ENCODE measurements around the gene GNL3.

GNL3 gene

DNA sequence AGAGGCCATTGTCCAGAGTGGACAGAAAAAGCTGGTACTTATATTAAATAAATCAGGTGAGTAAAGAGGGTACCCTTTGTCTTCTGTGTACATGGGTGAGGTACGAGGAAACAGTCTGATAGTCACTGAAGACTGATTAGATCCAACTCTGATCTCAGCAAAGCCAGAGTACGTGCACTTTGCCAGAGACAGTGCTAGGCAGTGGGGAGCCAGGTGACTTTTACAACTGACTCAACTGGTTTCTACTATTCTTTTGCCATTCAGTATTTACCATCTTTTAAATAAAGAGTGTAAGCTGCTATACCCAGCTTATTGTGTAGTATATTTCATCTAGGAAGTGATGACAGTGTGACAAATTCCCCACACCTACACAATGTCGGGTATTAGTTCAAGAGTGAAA is 3.3 kb downstream of the GNL3 start:
- no peak for DNase-seq

DNA sequence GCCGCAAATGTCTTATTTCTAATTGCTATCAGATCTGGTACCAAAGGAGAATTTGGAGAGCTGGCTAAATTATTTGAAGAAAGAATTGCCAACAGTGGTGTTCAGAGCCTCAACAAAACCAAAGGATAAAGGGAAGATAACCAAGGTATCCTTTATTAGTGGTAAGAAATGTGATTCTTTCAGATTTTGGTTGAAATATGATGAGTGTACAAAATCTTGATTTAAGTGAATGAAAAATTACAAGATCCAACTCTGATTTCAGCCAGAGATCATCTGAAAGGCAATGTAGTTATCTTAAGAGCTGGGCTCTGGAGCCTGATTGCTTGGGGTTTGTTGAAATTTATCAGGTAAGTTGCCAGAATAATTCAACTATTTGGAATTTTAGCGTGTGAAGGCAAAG is 4.7 kb downstream of the GNL3 start:
- DNase-seq, result no peak

DNA sequence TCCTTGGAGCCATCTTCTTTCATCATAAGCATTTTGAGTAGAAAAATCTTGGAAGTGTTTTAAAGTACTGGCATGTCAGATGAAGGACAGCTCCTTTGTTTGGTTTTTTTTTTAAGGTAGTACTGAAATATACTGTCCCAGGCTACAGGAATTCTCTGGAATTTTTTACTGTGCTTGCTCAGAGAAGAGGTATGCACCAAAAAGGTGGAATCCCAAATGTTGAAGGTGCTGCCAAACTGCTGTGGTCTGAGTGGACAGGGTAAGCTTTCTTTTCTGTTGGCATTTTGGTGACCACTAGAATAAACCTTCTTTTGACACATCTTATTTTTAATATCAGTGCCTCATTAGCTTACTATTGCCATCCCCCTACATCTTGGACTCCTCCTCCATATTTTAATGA is 7.2 kb downstream of the GNL3 start:
- DNase-seq, result no peak

DNA sequence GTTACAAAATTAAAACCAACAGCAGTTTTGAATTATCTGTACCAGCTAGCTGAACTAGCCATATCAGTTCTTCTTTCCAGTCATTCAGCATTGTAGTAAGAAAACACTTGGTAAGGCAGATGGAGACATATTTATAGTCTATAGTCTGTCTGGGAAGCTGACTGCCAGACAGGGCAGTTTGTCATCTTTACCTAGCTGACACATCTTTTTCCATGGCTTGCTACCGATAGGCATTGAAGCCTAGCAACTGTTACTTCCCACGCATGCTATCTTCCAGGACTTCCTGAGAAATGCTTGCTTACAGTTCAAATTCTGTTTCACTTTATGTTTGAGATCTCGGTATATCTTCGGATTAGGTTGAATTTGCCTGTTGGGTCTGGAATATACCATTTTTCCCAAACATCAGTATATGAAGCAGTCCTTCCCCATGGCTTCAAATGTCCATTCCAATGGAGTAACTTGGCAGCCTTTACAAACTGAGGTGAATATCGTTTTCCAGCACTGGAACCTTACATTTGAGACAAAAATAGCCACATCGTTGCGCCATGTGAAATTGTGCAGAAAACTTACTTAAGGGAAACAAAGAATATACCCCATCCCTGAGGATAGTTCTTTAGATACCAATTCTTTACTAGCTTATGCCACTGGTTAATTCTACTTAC is 8.8 kb downstream of the GNL3 start:
- no peak for DNase-seq

DNA sequence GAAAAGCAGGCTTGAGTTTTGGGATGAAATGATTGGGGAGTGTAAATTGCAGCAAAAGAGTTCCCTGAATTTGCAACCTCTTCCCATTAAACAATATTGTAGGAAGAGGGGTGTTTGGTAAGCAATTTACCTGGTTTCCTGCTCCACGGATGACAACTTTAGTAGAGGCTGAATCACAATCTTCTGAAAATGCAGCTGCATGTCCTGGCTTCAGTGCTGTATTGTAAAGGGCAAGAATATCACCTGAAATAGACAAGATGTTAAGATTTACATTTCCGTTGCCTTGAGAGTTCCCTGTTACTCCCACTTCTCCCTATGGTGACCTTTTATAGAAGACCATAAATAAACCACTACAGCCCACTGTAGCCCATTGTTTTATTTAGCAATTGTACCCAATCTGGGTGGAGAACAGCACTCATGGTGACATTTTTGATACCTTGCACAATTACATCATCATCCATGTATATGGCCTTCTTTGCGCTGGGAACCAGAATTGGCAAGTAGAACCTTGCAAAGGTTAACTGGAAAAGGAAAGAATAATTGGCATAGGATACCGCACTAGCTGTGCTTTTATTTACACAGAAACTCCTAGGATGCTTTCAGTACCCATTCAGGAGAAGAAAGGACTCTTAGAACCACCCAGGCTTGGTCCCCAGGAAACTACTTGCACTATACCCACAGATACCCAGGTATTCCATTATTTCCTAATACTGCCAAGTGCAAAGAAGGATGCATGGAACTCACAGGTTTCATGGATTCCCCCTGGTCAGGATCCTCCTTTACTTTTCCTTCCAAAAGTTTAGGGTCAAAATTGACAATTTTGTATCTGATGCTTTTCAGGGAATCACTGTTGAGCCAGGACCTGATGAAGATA is 10.2 kb downstream of the GNL3 start:
- DNase-seq, result no peak

DNA sequence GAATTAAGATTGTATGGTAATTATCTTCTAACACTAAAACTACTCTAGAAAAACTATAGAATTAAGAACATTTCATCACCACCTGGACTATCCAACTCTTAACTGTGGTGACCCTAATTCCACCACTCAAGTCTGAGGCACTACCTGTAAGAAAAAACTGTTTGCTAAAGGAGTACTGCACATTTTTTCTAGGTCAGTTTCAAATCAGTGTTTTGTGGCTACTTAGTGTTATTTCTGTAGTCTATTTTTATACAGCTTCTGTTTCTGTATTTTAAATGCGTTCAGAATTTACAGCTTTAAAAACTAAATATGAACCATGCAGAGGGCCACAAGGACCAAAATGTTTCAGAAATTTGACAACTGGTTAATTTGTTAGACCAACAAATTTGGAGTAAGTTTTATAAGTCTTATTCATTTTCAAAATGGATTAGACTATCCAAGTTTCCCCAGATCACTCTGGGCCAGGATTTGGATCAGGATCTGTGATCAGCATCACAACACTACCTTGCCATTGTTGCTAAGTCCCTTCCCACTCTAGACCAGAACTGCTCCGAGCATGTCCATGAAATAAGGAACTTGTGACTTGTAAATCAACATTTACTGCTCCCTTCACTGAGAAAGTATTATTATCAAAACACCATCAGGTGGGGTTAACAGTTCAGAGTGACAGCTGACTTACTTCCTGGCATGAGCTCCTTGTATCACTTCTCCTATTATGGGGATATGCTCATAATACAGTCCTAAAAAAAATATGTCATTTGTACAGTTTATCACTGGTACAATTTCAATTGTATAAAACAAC is 11.2 kb downstream of the GNL3 start:
- no peak for DNase-seq

DNA sequence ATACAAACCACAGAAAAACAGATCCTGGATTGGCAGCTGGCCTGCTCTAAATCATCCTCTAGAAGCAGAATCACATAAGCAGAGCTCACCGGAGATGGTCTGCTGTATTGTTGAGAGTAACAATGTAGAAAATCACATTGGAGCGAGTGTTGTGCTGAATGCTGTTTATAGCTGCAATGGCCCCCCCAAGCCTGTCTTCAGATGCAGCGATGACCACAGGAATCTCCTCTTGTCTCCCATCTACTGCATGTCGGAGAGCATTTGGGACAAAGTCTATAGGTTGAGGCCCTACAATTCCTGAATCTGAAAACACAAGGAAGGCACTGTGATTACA is 11.8 kb downstream of the GNL3 start:
- DNase-seq, result no peak

DNA sequence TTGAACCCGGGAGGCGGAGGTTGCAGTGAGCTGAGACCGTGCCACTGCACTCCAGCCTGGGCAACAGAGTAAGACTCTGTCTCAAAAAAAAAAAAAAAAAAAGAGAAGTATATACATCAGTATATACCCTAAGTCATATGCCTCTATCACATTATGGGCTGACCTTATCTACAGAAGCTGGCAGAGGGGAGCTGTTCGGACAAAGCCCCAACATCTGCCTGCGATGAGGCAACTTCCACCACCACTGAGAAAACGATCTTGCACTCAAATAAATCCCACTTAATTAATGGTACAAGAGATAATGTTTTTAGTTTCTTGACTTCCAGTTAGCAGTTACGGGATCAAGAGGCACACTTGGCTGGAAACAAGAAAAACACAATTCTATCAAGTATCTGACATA is 17.5 kb downstream of the GNL3 start:
- DNase-seq, result no peak

DNA sequence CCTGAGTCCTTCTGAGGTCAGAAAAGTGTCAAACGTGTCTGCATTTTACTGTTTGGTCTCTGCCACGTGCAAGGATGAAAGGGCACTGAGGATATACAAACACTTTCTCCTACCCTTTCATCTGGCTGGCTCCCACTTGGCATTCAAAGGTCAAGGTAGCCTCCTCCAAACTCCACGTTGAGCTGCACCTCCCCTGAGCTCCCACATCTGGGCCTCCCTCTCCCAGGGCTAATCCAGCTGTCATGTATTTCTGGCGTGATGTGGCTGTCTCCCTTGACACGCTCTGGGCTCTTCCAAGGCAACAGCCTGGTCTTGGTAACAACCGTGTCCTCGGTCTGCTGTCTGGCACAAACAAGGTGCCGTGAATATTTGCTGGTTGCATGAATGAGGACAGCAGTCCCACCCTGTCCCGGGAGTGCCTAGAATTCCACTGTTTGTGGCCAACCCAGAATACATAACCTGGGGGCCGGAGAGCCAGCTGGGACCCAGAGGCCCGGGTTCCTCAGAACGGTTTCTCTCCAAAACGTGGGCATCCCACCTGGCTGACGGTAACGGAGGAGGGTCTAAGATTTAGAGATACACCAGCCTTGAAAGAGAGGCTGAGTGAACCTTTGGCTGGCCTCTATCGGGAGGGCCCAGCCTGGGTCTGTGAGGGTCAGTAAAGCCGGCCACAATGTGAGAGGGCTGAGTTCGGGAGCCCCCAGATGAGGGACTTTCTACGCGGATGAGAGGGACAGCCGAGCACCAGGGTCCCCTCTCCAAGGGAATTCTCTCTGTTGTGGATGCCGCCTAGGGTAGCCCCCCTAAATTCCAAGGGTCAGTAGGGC is 19.0 kb downstream of the GNL3 start:
- DNase-seq, result peak; percentile 27

DNA sequence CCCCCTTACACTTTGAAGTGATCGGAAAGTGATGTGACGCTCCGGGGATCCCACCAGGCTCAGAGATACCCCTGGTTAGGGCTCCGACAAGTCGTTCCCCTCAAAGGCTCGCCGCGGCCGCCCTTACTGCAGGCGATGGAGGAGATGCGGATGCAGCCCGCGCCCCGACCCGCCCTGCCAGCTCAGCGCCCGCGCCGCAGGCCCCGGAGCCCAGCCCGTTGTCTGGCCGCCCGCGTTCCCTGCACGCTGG is 19.5 kb downstream of the GNL3 start:
- DNase-seq, result no peak

DNA sequence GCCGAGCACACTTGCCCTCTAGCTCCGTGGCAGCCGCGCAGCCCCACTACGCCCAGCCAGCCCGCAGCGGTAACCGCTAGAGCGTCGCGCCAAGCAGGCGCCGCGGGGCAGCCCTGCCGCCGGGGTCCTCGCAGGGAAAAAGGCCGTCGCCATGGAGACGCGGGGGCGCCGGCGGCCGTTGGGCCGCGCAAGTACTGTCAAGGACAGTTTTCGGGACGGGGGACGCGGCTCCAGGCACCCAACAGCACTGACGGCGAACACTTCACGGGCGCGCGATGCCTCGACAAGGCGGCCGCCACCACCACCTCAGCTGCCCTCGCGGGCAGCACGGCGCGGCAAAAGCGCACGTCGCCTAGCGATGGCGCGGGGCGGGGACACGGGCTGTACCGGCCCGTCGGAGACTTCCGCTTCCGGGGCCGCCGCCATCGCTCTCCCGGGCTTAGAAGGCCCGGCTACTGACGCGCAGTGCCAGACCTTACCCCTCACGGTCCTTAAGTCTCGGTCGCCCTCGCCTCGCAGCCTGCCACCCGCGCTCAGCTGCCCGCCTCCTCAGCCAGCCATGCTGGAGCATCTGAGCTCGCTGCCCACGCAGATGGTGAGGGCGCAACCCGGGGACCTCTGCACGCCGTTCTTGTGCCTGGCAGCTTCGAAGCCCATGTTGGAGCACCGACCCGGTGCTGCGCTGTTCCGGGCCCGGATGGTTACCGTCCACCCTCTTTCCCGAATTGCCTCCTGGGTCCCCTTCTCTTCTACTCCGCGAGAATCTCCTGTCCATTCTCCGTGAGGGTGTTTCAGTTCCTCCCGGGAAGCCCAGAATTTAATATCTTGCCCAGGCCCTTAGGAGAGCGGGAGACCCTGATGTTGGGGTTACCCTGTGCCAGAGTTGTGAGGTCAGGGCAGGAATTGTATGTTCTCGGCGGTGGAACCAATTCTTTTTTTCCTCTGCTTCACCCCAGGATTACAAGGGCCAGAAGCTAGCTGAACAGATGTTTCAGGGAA is 20.2 kb downstream of the GNL3 start, which contains the start of the genes GLT8D1 and SPCS1:
GLT8D1 (minus strand) TSS at position 104 of the 999 bp plus-strand sequence. CDS start 5,331 bp downstream, outside the sequence.
SPCS1 (plus strand) TSS at position 419 of the 999 bp plus-strand sequence; CDS start at position 560, 141 bp downstream.
- DNase-seq, result peak; percentile 84

DNA sequence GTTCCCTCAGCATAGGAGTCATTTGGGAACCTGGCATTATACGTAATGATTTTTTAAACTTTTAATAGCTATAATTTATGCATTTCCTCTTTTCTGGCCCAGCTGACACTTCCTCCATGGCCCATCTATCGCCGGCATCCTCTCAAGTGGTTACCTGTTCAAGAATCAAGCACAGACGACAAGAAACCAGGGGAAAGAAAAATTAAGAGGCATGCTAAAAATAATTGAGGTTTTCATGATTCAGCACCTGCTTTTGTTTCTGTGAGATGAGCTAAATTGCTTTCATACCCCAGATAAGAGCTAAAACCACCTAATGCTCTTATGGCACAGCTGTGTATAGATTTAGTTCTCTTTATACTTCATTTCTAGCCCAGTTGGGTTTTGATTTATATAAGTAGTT is 21.8 kb downstream of the GNL3 start:
- DNase-seq, result no peak

DNA sequence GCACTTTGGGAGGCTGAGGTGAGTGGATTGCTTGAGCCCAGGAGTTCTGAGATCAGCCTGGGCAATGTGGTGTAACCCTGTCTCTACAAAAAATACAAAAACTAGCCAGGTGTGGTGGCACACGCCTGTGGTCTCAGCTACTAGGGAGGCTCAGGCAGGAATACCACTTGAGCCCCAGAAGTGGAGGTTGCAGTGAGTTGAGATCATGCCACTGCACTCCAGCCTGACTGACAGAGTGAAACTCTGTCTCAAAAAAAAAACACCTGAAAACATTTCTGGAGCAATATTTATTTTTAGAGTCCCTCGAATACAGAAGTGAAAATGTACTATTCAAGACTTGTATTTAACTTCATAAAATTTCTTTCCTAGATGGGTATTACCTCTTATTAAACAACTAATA is 24.7 kb downstream of the GNL3 start:
- DNase-seq, result no peak

DNA sequence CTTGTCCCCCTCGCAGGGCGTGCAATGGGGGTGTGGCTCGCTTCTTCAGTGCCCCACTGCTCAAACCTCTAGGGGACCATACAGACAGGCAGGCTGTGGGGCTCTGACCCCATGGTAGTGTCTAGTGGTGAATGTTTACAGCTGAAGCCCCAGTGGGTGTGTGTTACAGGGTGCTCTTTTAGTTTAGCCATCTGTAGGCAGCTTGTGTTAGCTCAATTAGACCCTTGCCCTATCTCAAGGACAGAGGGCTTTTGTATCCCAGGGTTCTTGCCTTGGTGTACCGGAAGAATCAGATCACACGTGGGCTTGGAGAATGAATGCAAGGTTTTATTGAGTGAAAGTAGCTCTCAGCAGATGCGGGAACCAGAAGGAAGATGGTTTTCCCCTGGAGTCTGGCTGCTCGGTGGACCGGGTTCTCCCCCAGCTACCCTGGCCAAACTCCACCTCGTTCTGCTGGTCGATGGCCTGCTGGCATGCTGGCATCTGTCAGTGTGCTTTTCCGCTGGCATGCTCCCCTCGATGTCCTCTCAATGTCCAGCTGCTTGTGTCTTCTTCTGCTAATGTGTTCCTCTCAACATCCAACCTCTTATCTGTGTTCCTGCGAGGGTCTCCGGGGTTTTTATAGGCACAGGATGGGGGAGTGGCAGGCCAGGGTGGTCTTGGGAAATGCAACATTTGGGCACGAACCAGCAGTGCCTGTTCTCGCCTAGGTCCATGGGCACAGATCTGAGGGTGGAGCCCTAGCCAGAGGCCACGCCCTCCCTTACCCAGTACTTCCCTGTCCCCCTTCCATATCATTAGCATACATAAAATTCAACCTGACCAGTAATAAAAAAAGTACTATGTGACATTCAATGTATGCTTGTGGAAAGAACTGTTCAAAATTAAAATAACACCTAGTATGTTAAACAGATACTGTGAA is 26.7 kb downstream of the GNL3 start:
- DNase-seq, result no peak

DNA sequence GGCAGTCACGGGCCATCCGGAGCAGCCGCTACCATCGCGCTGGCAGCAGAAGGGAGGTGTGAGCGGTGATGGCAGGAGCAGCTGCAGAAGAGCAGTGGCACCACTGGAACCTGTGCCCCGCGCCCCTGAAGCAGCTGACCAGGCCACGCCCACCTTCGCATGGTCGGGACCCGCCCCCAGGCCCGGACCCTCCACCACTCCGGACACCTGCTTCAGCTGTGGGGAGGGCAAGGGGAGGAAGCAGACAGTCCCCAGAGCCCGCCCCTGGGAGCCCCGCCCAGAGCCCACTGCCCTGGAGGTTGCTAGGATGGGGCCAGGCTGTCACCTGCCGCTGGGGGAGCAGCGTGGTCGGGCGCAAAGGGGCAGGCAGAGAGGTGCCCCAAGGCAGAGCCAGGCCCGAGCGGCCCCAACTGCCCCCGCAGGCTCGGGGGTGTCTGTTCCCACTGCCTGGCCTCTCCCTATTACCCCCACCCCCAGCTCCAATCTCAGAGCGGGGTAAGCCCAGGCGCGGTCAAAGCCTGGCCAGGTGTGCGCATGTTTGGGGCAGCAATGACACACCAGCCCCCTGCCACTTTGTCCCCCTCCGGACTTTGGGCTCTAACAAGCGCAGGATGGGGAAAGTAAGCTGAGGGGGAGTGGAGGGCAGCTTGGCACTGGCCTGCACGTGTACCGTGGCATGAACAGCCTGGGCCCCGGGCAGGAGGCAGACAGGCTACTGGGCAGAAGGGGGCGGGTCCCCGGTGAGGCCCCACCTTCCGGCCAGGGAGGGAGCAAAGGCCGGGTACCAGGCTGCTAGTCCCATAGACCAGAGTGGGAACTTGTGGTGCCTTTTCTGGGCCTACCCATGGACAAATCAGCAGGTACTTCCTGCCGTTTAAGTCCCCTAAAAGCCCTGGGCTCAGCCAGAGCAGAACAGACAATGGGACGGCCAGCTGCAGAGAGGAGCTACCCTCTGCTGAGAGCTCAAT is 28.8 kb downstream of the GNL3 start:
- no peak for DNase-seq

DNA sequence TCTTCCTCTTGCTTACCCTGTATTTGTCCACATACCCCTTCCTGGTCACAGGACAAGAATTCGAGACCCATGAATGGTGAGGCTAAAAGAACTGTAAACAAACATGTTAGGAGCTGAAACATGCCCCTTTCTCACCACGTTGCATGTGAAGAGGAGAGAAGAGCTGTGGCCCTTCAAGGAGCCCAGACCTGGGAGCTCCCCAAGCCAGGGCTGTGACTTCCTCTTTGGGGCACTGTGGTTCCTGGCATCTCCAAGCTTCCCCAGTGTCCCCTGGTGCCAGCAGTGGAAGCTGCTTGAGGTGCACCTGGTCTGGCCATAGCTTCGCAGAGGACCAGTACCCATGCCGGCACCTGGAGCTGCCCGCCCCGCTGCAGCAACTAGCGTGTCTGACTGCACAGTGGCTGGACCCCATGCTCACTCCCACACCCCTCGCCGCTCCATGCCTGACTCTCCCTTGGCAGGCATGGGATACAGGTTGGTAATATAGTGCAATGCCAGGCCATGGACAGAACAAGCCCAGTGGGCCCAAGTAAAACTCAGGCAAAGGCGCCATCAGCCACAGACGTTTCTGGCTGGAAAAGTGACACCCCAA is 30.0 kb downstream of the GNL3 start:
- DNase-seq, result no peak

DNA sequence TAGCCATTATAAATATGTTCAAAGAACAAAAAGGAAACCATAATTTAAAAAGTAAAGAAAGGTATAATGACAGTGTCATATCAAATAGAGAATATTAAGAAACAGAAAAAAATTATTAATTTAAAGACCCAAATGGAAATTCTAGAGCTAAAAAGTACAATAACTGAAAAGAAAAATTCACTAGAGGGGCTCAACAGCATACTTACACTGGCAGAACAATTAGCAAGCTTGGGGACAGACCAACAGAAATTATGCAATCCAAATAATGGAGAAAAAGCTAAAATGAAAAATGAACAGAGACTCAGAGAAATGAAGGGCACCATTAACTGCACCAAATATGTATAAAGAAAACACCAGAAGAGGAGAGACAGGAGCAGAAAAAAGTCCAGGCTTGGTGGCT is 33.8 kb downstream of the GNL3 start:
- DNase-seq, result no peak

DNA sequence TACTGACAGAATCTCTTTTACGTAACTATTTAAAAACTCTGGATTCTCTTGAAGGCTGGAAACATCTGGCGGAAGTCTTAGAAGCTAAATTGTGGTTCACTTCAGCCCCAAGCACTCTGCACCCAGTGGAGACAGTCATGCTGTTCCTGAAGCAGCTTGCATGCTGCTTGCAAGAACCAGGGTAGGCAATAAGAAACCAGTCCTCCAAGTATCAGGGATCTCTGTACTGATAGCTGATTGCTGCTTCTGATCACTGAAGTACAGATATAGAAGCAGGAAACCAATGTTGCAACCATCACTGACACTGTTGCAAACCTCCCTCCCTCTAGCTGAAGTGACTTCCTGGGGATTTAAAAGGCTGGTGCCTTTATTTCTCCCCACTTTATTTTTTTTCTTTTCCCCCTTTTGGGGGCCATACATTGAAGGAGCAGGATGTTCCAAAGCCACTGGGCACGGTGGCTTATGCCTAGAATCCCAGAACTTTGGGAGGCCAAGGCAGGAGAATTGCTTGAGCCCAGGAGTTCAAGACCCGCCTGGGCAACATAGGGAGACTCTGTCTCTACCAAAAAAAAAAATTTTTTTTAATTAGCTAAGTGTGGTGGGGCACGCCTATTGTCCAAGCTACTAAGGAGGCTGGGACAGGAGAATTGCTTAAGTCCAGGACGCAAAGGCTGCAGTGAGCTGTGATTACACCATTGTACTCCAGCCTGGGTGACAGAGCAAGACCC is 35.3 kb downstream of the GNL3 start:
- DNase-seq, result no peak
